GM10847 (cell line): ENCODE results near the gene KNSTRN.

ENCODE experiments used
- POLR2A ChIP-seq: IDR thresholded peaks from 2 replicates; pipeline ENCODE4 v1.6.1; 2011; ENCODE audit not compliant: insufficient read length; ENCODE audit errors: extremely low read depth

KNSTRN gene

GRCh38 chr15:40382580-40383456 is at the start of gene KNSTRN:
KNSTRN (plus strand) TSS chr15:40382721; CDS start chr15:40382836, 115 bp downstream.
- TF ChIP-seq POLR2A = peak; percentile 50

GRCh38 chr15:40333922-40334492 is 48.5 kb upstream of the KNSTRN start:
- no peak for TF ChIP-seq POLR2A

DNA sequence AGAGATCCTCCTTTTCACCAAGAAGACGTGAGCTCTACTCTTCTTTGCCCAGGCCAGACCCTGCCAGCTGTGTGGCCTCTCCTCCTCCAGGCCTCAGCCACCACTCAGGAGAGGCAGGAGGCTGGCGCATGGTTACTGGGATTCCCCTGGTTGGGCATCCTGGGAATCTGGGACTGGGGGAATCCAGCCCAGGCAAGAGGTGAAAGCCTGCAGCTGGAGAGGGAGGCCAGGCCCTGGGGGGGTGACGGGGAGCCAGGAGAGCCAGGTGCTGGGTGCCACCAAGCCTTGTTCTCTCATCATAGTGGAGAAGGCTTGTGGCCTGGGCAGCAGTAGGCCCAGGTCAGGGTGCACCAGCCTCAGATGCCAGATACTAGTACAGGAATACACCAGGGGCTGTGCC is 48.0 kb upstream of the KNSTRN start:
- TF ChIP-seq POLR2A = no peak

DNA sequence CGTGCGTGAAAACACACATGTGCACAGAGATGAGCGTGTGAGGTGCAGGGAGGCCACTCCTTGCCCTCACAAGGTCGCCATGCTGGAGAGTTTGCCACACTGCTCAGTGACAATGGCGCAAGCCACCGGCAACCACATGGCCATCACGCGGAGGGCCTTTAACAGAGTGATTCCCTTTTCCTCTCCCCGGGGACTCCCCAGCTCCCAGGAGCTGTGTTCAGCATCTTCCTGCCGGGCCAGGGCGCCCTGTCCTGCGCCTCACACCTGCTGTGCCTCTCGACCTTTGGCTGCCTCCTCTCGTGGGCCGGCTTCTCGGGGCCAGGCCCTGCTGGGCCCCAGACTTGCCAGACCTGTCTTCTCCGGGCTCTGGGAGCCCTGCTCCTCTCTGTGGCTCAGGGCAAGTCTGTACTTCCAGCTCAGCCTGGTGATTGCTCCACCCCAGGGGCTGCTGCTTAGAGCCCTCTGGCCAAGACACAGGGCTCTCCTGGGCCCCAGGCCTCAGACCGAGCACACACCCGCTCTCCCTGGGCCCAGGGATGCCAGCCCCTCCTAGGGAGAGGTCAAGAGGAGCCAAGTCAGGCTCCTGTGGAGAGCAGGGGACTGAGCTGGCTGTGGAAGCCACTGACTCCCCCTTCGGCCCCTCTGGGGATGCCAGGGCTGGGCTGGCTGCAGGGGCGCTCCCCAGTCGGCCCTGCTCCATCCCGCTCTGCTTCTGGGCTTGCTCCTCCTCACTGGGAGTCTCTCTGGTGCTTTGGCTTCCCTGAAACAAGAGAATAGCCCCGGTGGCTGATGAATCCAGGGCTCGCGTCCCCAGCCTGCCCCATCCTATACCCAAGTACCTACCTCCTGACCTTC is 47.4 kb upstream of the KNSTRN start:
- TF ChIP-seq POLR2A = no peak

DNA sequence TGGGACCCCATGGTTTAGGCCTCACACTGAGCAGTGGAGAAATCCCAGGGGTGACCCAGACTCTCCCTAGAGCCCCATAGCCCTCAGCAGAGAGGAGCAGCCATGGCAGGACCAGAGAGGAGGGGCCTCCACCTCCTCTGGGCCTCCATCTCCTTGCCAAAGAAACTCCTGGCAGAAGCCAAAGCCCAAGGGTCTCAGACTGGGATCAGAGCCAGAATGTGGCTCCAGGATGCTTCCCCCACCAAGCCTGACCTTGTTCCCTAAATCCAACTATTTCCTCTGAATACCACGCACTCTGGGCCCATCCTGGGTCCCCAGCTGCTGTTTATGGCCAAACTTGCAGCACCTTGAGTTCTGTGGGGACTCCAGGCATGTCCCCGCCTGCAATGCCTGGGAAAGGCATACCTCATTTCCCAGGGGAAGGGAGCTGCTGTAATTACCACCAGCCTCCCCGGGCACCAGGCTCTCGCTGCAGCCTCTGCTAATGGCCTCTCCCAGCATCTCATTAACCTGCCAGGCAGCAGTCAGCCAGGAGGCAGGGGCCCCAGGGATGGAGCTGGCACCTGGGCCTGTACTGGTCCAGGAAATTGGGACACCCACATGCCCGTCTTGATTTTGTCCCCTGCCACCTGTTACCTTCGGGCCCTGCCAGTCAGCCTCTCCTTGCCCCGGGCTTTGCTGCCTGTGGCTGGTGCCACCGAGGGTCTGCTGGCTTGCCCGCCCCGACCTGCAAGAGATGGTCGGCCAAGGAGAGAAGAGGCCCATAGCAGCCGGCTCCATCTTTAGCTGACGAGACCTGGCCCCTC is 46.4 kb upstream of the KNSTRN start:
- no peak for TF ChIP-seq POLR2A

- no peak for TF ChIP-seq POLR2A
These were observed 45.8 kb upstream of the KNSTRN start for GRCh38 chr15:40336744-40337122.

GRCh38 chr15:40337597-40337996 is 44.9 kb upstream of the KNSTRN start:
- TF ChIP-seq POLR2A = no peak

DNA sequence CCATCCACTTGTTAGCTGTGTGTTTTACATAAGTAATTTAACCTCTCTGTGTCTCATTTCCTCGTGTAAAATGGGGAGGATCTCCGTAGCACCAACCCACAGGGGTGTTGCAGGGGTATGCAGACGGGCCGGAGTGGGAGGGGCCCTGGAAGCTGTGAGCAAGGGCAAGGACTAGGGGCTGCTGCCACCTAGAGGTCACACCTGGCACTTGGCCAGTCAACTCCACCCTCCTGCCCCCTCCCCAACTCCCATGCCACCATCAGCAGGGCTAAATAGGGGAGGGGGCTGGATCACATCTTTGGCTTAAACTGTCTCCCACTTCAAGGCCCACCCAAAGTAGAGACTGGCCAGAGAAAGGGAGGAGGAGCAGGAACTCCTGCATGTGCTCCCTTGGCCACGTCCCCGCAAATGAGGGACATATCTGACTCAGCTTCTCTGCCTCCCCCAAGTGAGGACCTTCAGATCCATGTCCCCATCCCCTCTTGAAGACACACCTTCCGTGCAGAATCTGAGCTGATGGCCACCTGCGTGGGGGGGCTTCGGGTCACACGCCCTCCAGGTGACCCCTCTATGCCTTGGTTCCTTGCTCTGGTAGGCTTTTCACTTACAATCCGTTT is 44.4 kb upstream of the KNSTRN start:
- no peak for TF ChIP-seq POLR2A

DNA sequence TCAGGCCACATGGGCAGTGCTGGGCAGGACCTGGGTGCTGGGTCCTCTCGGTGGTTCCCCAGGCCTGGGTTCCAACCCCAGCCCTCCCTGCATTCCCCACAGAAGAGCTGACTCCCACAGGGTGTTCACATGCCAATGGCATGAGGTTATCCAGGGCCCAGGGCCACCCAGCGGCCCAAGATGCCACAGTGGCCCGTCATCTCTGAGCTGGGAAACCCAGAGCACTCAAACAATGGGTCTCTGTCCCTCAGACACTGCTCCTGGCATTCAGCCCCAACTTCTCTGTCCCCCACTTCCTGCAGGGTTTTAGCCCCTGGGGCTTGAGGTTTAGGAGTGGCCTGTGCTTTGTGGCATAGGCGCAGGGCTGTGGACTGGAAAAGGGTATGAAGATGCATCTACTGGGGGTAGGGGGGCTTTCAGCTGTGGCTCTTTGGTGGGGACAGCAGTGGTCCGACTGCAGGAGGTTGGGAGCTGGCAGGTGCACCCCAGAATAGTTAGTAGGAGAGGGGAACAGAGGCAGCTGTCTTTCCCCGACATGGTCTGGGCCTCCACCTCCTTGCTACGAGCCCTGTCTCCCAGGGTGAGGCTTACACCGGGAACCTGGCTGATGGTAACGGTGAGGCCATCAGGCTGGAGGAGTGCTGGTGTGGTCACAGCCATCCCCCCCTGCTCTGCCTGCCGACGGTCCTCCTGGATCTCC is 43.5 kb upstream of the KNSTRN start:
- TF ChIP-seq POLR2A = no peak

GRCh38 chr15:40339621-40339945 is 42.9 kb upstream of the KNSTRN start:
- TF ChIP-seq POLR2A = no peak

GRCh38 chr15:40340038-40340739 is 42.3 kb upstream of the KNSTRN start:
- TF ChIP-seq POLR2A = no peak

DNA sequence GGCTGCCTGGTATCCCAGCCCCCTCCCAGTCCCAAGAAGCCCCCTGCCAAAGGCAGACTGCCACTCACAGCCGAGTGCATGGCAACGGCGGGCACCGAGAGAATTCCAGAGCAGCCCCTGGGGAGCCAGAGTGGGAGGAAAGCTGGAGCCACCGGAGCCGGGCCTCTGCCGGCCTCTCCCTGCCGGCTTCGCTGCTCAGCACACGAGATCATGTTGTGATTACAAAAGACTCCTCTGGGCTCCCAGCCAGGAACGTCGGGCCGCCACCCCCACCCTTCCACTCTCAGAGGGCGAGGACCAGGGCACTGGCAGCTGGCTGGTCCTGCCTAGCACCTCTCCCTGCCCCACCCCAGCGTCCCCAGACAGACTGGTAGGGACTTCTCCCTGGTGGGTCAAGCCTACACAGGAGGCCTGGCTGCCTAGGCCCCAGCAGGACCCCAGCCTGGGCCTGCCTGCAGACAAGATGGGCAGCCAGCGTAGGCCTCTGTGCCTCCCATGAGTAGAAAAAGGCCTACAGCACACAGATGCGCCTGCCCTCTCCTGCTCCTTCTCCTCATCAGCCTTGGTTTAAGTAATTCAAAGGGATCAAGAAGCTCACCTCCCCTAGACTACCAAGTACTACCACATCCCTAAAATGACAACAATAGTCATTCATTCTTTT is 41.7 kb upstream of the KNSTRN start, which contains the start of gene CCDC9B:
CCDC9B (minus strand) TSS at position 200 of the 661 bp plus-strand sequence; CDS start at position 80, 120 bp downstream.
- TF ChIP-seq POLR2A = no peak
